H9 (cell line): ENCODE measurements around the gene WWC2. TPM values are rescaled to one million over a fixed set of nuclear protein-coding genes. Genes with fewer than 3 reads are reported as not detected.

Experiments
- DNase-seq: peaks from one replicate; pipeline ENCODE4 v3.0.0-alpha.2; 2017
- H2AFZ ChIP-seq: one replicate; pipeline ENCODE4 v1.6.1; 2013; ENCODE audit warnings: mild to moderate bottlenecking, low read length, control low read depth, moderate library complexity
- H2AK5ac ChIP-seq: 2 replicates; pipeline ENCODE4 v1.6.1; 2013; ENCODE audit warnings: low read length, control low read depth, mixed read lengths; ENCODE audit not compliant: insufficient read length
- H2BK120ac ChIP-seq: one replicate; pipeline ENCODE4 v1.6.1; 2013; ENCODE audit warnings: low read depth, mild to moderate bottlenecking, low read length, control low read depth, inconsistent platforms; ENCODE audit not compliant: poor library complexity, severe bottlenecking
- H2BK12ac ChIP-seq: 2 replicates; pipeline ENCODE4 v1.6.1; 2013; ENCODE audit warnings: low read length, control low read depth, mixed read lengths, low read depth; ENCODE audit not compliant: insufficient read length
- H2BK15ac ChIP-seq: 2 replicates; pipeline ENCODE4 v1.6.1; 2013; ENCODE audit warnings: low read depth, low read length, control low read depth
- H2BK20ac ChIP-seq: one replicate; pipeline ENCODE4 v1.6.1; 2013; ENCODE audit warnings: low read depth, mild to moderate bottlenecking, low read length, control low read depth, inconsistent platforms; ENCODE audit not compliant: poor library complexity, severe bottlenecking
- H2BK5ac ChIP-seq: 2 replicates; pipeline ENCODE4 v1.6.1; 2013; ENCODE audit warnings: low read length, control low read depth, mixed read lengths; ENCODE audit not compliant: insufficient read length
- H3K14ac ChIP-seq: 2 replicates; pipeline ENCODE4 v1.6.1; 2013; ENCODE audit warnings: low read length, control low read depth; ENCODE audit not compliant: insufficient read depth
- H3K18ac ChIP-seq: 2 replicates; pipeline ENCODE4 v1.6.1; 2013; ENCODE audit warnings: low read depth, mild to moderate bottlenecking, mixed read lengths, low read length, control low read depth; ENCODE audit not compliant: insufficient read length
- H3K23ac ChIP-seq: 2 replicates; pipeline ENCODE4 v1.6.1; 2013; ENCODE audit warnings: low read length, control low read depth, mixed read lengths, low read depth; ENCODE audit not compliant: insufficient read length
- H3K23me2 ChIP-seq: 2 replicates; pipeline ENCODE4 v1.6.1; 2013; ENCODE audit warnings: low read depth, mild to moderate bottlenecking, mixed read lengths, low read length, control low read depth; ENCODE audit not compliant: insufficient read length, poor library complexity, severe bottlenecking
- H3K27ac ChIP-seq: 2 replicates; pipeline ENCODE4 v1.5.1; 2013; ENCODE audit warnings: low read length, control low read depth, mixed read lengths, low read depth; ENCODE audit not compliant: insufficient read length
- H3K27me3 ChIP-seq: 2 replicates; pipeline ENCODE4 v1.6.1; 2013; ENCODE audit warnings: low read length, control low read depth, inconsistent platforms; ENCODE audit not compliant: insufficient read depth
- H3K4ac ChIP-seq: 2 replicates; pipeline ENCODE4 v1.6.1; 2013; ENCODE audit warnings: low read depth, mild to moderate bottlenecking, control low read depth, inconsistent platforms, low read length, moderate library complexity
- H3K4me1 ChIP-seq: 2 replicates; pipeline ENCODE4 v1.6.1; 2013; ENCODE audit warnings: low read length, control low read depth, inconsistent platforms; ENCODE audit not compliant: insufficient read depth
- H3K4me2 ChIP-seq: 2 replicates; pipeline ENCODE4 v1.6.1; 2013; ENCODE audit warnings: low read length, control low read depth, mixed read lengths; ENCODE audit not compliant: insufficient read length, insufficient read depth
- H3K56ac ChIP-seq: 2 replicates; pipeline ENCODE4 v1.6.1; 2013; ENCODE audit warnings: low read depth, mild to moderate bottlenecking, mixed read lengths, low read length, control low read depth; ENCODE audit not compliant: insufficient read length
- H3K79me1 ChIP-seq: 2 replicates; pipeline ENCODE4 v1.6.1; 2013; ENCODE audit warnings: low read depth, mild to moderate bottlenecking, moderate library complexity, low read length, control low read depth, inconsistent platforms; ENCODE audit not compliant: insufficient read depth, poor library complexity, severe bottlenecking
- H3K79me2 ChIP-seq: 2 replicates; pipeline ENCODE4 v1.6.1; 2013; ENCODE audit warnings: low read length, control low read depth, inconsistent platforms; ENCODE audit not compliant: insufficient read depth
- H3K9ac ChIP-seq: 2 replicates; pipeline ENCODE4 v1.6.1; 2013; ENCODE audit warnings: low read length, control low read depth, mixed read lengths; ENCODE audit not compliant: insufficient read length; ENCODE audit errors: extremely low read depth
- H3K9me3 ChIP-seq: one replicate; pipeline ENCODE4 v1.6.1; 2013; ENCODE audit warnings: low read depth, low read length, inconsistent platforms; ENCODE audit not compliant: control insufficient read depth
- H3T11ph ChIP-seq: one replicate; pipeline ENCODE4 v1.6.1; 2013; ENCODE audit warnings: mild to moderate bottlenecking, low read length, control low read depth, inconsistent platforms
- H4K20me1 ChIP-seq: one replicate; pipeline ENCODE4 v1.6.1; 2013; ENCODE audit not compliant: control insufficient read depth, insufficient read length, insufficient read depth
- H4K5ac ChIP-seq: 2 replicates; pipeline ENCODE4 v1.6.1; 2013; ENCODE audit warnings: low read depth, mild to moderate bottlenecking, mixed read lengths, low read length, control low read depth; ENCODE audit not compliant: insufficient read length
- H4K8ac ChIP-seq: replicated peaks from 2 replicates; pipeline ENCODE4 v1.6.1; 2013; ENCODE audit warnings: low read length, control low read depth, mixed read lengths, low read depth; ENCODE audit not compliant: insufficient read length
- H4K91ac ChIP-seq: 2 replicates; pipeline ENCODE4 v1.6.1; 2013; ENCODE audit warnings: low read depth, mild to moderate bottlenecking, moderate library complexity, mixed read lengths, low read length, control low read depth; ENCODE audit not compliant: insufficient read length
- H3K27ac Mint-ChIP-seq, 3 experiments: 2 replicates in 2 of 3; 3 replicates in 1 of 3; pipeline ENCODE4 v1.8.0; 2020 to 2021; ENCODE audit warnings: mixed read lengths in 3 of 3, mild to moderate bottlenecking in 1 of 3, moderate library complexity in 1 of 3
- H3K27me3 Mint-ChIP-seq: 2 replicates; pipeline ENCODE4 v1.8.0; 2021; ENCODE audit warnings: low read depth, mild to moderate bottlenecking, moderate library complexity, mixed read lengths
- H3K36me3 Mint-ChIP-seq, 3 experiments: 2 replicates in 2 of 3; 3 replicates in 1 of 3; pipeline ENCODE4 v1.8.0; 2020 to 2021; ENCODE audit warnings: low read depth in 3 of 3, mixed read lengths in 3 of 3; ENCODE audit not compliant: insufficient read depth in 1 of 3
- H3K4me1 Mint-ChIP-seq, 2 experiments: 2 replicates each; pipeline ENCODE4 v1.8.0; 2020; ENCODE audit warnings: mixed read lengths in 2 of 2
- H3K4me3 Mint-ChIP-seq, 2 experiments: 2 replicates in 1 of 2; 3 replicates in 1 of 2; pipeline ENCODE4 v1.8.0; 2020 to 2021; ENCODE audit warnings: mild to moderate bottlenecking in 2 of 2, mixed read lengths in 2 of 2, moderate library complexity in 1 of 2
- H3K9me3 Mint-ChIP-seq, 2 experiments: 2 replicates in 1 of 2; 3 replicates in 1 of 2; pipeline ENCODE4 v1.8.0; 2020; ENCODE audit warnings: mild to moderate bottlenecking in 2 of 2, mixed read lengths in 2 of 2, moderate library complexity in 1 of 2
- CTCF ChIP-seq: fragments of 200-600 bp; sonication (generic); conservative IDR thresholded peaks from 3 replicates; pipeline ENCODE4 v1.8.0; 2021; ENCODE audit warnings: antibody characterized with exemption, mild to moderate bottlenecking
- WGBS: extraction: QIAGEN DNeasy Blood & Tissue Kit; methylation state at CpG from one replicate; pipeline ENCODE4 v1.1.7; 2013; ENCODE audit warnings: missing lambda C conversion rate, low lambda C conversion rate, mixed read lengths; ENCODE audit not compliant: insufficient read length; ENCODE audit errors: extremely low coverage; 5-methylcytosine and 5-hydroxymethylcytosine counted together
- total RNA-seq: library from RNA; stranded (reverse); gene quantifications from 2 replicates; pipeline ENCODE4 v1.2.1, GENCODE V29; 2021

Gene WWC2
- total RNA-seq, 1 experiment from 2014 or later = 106 TPM

- Histone ChIP-seq H3K56ac (no peak overlapping the region), H3K27ac (no peak overlapping the region), H3K4me1 (peaks cover 6% of the 10 kb centered on the region; the same call in 1 of the 2 replicates), H2BK15ac (no peak overlapping the region), H3K79me1 (no peaks in the 10 kb centered on the region), H3K79me2 (peaks cover 30% of the 10 kb centered on the region; the same call in 1 of the 2 replicates), H3T11ph (no peak overlapping the region), H3K18ac (no peak overlapping the region), H4K20me1 (no peaks in the 10 kb centered on the region), H4K91ac (no peak overlapping the region), H2AK5ac (no peak overlapping the region), H3K4ac (no peak overlapping the region), H3K27me3 (no peaks in the 10 kb centered on the region), H3K9ac (peak overlapping the region; percentile 52), H2BK12ac (no peak overlapping the region), H2AFZ (no peak overlapping the region), H3K4me2 (peak overlapping the region; percentile 93), H4K5ac (no peak overlapping the region), H3K23ac (no peak overlapping the region), H3K23me2 (peaks cover 16% of the 10 kb centered on the region), H2BK120ac (no peak overlapping the region), H3K14ac (no peak overlapping the region), H2BK5ac (no peak overlapping the region), H2BK20ac (no peak overlapping the region), H4K8ac (no peak overlapping the region), H3K9me3 (no peaks in the 10 kb centered on the region)
- DNase-seq = no peak
- peaks cover 54 to 59% of the 10 kb centered on the region in 2 experiments for H3K4me1 Mint-ChIP-seq
- H3K27me3 Mint-ChIP-seq = no peaks in the 10 kb centered on the region; the same call in 1 of the 2 replicates
- no CpG with 5 or more reads among the region's 6 CpGs for WGBS
- TF ChIP-seq CTCF = no peak
- H3K27ac Mint-ChIP-seq = 0 out of 7 replicates have a peak overlapping the region, but pooled peaks of 1 of the 3 experiments have one; percentile 23
- peaks cover 0 to 3% (median 0%) of the 10 kb centered on the region in 3 experiments; a peak in 2 of 7 replicates for H3K36me3 Mint-ChIP-seq
- no peaks in the 10 kb centered on the region for H3K9me3 Mint-ChIP-seq
- H3K4me3 Mint-ChIP-seq = peak overlapping the region; percentile 82 to 91
Observed at GRCh38 chr4:183100827-183101226, 1.8 kb downstream of the WWC2 start.
